Measurements from ENCODE around the gene TRIM14. TPM values are rescaled to one million over a fixed set of nuclear protein-coding genes. Genes with fewer than 3 reads are reported as not detected.

The TRIM14 gene
- total RNA-seq, 2 experiments from 2014 or later = 49.1 to 52.7 TPM

DNA sequence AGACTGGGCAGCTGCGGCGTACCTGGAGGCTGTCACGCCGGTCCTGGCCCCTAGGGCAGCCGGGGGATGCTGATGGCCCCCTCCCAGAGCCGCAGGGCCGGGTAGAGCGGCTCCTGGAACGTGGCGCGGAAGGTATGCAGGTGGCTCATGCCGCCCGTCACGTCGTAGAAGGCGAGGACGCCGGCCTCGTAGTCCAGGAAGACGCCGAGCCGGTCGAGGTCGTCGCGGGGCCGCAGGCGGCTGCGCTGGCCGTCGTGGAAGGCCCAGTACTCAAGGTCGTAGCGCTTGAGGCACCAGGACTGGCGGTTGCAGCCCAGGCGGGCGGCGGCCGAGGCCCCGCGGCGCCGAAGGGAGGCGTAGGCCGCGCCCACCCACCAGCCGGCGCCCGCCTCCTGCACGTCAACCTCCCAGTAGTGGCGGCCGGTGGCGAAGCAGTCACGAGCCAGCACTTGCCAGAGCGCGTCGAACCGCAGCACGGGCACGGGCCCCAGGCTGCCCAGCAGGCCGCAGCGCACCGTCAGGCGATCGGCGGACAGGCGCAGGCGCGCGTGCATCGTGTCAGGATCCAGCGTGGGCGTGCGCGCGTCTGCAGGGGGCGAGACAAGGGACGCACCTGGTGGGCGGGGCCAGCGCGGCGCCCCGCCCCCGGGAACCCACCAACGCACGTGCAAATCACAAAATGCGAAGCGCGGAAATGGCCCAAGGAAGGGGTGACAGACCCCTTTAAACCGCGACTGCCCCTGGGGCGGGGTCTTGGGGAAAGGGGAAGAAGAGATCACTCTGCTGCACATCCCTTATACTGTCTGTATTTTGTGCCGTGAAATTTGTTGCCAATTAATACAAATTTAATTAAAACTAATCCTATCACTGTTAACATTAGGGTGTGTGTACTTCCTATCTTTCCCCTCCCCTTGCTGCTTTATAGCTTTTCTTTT lies 31.3 kb downstream of the TRIM14 start:
- DNase-seq = peak; percentile 44
- H3K36me3 Mint-ChIP-seq = peaks cover 39% of the 10 kb centered on the region
- no peaks in the 10 kb centered on the region for H3K9me3 Mint-ChIP-seq
- CTCF ChIA-PET = interaction anchor here (1.0 kb wide), 2 partner anchors 14 to 168 kb away, joined by 3 read pairs; partner anchors contain the start of gene TBC1D2
- POLR2A ChIA-PET = interaction anchor here (1.5 kb wide), 1 partner anchor 168 kb away, joined by 4 read pairs; the partner anchor contains the start of gene TBC1D2
- no peak overlapping the region for H3K27ac Mint-ChIP-seq
- no peaks in the 10 kb centered on the region for H3K27me3 Mint-ChIP-seq
- peaks cover 17% of the 10 kb centered on the region for H3K4me1 Mint-ChIP-seq (ENCODE audit: low read depth)
- peak overlapping the region; percentile 61 for H3K4me3 Mint-ChIP-seq
- intact Hi-C loops (cut with micrococcal nuclease) = no loop called here

DNA sequence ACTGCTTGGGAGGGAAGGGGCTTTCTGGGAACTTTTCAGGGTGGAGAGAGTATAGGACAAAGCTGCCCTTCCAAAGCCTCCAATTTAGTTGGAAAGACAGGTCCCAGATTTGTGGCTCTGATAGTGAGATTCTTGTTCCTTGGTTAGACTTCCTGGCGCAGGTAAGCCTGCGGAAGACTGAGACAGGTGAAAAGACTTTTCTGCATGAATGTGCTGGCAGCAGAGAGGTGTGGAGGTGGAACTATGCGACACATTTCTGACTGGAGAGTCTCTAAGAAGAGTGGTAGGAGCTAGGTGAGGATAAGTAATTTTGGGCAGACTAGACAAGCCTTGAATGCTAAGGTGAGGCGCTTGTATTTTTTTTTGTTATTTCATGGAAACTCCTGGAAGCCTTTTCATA lies 32.6 kb downstream of the TRIM14 start:
- POLR2A ChIA-PET = no interaction called here
- peaks cover 30% of the 10 kb centered on the region for H3K4me1 Mint-ChIP-seq (ENCODE audit: low read depth)
- intact Hi-C loops (cut with micrococcal nuclease) = no loop called here

DNA sequence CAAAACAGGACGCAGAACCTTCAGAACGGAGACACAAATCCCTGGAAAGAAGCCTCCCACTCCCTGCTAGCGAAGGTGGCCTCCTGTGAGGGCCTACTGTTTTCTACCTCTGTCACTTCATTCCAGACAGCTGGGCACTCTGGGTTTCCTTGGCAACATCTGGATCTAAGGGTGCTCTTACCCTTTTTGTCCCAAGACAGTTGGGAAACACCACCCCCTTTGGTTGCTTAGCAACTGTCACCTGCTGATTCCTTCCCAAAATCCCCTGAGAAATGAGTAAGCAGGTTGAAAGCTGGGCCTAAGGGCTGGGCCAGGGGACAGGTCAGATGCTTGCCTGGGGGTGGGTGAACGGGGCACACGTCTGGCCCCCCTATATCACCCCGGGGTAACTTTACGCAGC lies 33.1 kb downstream of the TRIM14 start:
- DNase-seq = no peak

More for the DNA sequence above, 32.6 kb downstream of the TRIM14 start:
- Mint-ChIP-seq H3K9me3 (no peaks in the 10 kb centered on the region), H3K4me3 (peak overlapping the region; percentile 61), H3K27me3 (no peaks in the 10 kb centered on the region), H3K27ac (peak overlapping the region; percentile 68), H3K36me3 (peaks cover 45% of the 10 kb centered on the region)
- CTCF ChIA-PET = interaction anchor here (1.0 kb wide), 1 partner anchor 16 kb away, joined by 3 read pairs; no protein-coding TSS in a partner anchor
- DNase-seq = no peak

DNA sequence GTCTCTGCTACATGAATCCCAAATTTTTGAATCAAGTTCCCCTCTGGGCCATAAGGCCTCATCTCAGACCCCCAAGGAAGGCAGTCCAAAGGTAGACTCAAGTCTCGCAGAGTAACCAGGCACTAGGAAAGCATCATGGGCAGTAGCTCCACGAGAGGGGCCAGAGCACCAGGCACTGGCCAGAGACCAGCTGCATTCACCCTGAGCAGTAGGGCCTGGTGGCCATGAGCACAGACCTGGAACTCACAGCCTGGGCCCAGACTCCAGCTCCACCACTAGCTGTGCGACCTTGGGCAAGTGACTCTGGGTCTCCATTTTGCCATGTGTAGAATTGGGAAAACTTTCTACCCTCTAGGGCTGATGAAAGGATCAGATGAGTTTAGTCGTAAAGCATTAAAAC lies 34.0 kb downstream of the TRIM14 start:
- no peak for DNase-seq
- Mint-ChIP-seq H3K36me3 (peaks cover 47% of the 10 kb centered on the region), H3K4me3 (no peak overlapping the region), H3K9me3 (no peaks in the 10 kb centered on the region), H3K4me1 (ENCODE audit: low read depth) (peaks cover 36% of the 10 kb centered on the region), H3K27ac (peak overlapping the region; percentile 64), H3K27me3 (no peaks in the 10 kb centered on the region)
- ChIA-PET POLR2A (interaction anchor here (1.4 kb wide), 1 partner anchor 171 kb away, joined by 3 read pairs; the partner anchor contains the start of gene TBC1D2), CTCF (interaction anchor here (0.6 kb wide), 1 partner anchor 78 kb away, joined by 3 read pairs; no protein-coding TSS in a partner anchor)
- intact Hi-C loops (cut with micrococcal nuclease) = no loop called here

More for the DNA sequence above, 33.1 kb downstream of the TRIM14 start:
- H3K4me1 Mint-ChIP-seq (ENCODE audit: low read depth) = peaks cover 35% of the 10 kb centered on the region
- peak overlapping the region; percentile 68 for H3K27ac Mint-ChIP-seq
- intact Hi-C loops (cut with micrococcal nuclease) = no loop called here
- CTCF ChIA-PET = no interaction called here
- H3K27me3 Mint-ChIP-seq = no peaks in the 10 kb centered on the region
- no peaks in the 10 kb centered on the region for H3K9me3 Mint-ChIP-seq
- H3K36me3 Mint-ChIP-seq = peaks cover 50% of the 10 kb centered on the region
- POLR2A ChIA-PET = interaction anchor here (1.4 kb wide), 1 partner anchor 170 kb away, joined by 3 read pairs; the partner anchor contains the start of gene TBC1D2
- peak overlapping the region; percentile 34 for H3K4me3 Mint-ChIP-seq

DNA sequence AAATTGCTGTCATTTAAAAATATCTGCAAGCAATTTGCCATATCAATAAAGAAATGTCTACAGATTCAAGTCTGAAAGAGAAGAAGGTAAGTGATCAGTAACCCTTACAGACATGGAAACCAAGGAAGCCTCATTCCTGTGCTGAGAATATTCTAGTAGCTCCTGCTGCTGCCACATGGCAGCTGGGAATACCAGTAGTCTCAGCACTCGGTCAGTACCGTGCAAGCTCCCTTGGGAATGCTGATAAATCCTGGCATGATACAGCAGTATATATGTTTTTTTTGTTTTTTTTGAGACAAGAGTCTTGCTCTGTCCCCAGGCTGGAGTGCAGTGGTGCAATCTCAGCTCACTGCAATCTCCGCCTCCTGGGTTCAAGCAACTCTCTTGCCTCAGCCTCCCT lies 34.6 kb downstream of the TRIM14 start:
- no peaks in the 10 kb centered on the region for H3K9me3 Mint-ChIP-seq
- POLR2A ChIA-PET = interaction anchor here (0.8 to 1.4 kb wide), 2 partner anchors 28 to 171 kb away, joined by 3 read pairs; partner anchors contain the start of gene TBC1D2
- peaks cover 50% of the 10 kb centered on the region for H3K36me3 Mint-ChIP-seq
- DNase-seq = no peak
- CTCF ChIA-PET = interaction anchor here (0.6 kb wide), 2 partner anchors 15 to 77 kb away, joined by 3 read pairs; no protein-coding TSS in a partner anchor
- peaks cover 36% of the 10 kb centered on the region for H3K4me1 Mint-ChIP-seq (ENCODE audit: low read depth)
- H3K27ac Mint-ChIP-seq = no peak overlapping the region
- intact Hi-C loops (cut with micrococcal nuclease) = no loop called here
- H3K4me3 Mint-ChIP-seq = no peak overlapping the region
- H3K27me3 Mint-ChIP-seq = no peaks in the 10 kb centered on the region

DNA sequence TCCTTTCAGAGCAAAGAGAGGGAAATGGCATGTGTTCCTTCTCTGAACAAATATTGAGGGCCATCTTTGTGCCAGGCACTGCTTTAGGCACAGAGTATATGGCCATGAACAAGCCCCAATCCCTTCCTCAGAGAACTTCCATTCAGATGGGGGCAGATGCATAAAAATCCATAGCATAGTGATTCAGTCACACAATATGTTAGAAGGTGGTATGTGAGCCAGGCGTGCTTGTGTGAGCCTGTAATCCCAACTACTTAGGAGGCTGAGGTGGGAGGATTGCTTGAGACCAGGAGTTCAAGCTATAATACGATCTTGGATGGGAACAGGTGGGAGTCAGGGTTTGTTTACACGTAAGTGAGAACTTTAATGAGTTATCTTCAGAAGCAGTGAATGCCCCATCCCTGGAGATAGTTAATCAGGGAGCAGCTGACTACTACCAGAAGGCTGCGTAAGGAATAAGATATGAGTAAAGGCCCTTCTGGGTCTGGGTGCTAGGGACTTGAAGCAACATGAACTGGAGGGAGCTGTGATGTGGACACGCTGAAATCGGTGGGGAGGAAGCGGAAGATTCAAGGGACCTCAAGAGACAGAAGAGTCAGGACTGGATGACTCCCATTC lies 35.3 kb downstream of the TRIM14 start:
- H3K27me3 Mint-ChIP-seq = no peaks in the 10 kb centered on the region
- no peaks in the 10 kb centered on the region for H3K9me3 Mint-ChIP-seq
- no peak for DNase-seq
- peaks cover 36% of the 10 kb centered on the region for H3K4me1 Mint-ChIP-seq (ENCODE audit: low read depth)
- peak overlapping the region; percentile 91 for H3K27ac Mint-ChIP-seq
- intact Hi-C loops (cut with micrococcal nuclease) = no loop called here
- ChIA-PET CTCF (interaction anchor here (0.6 kb wide), 1 partner anchor 15 kb away, joined by 3 read pairs; no protein-coding TSS in a partner anchor), POLR2A (interaction anchor here (0.8 kb wide), 1 partner anchor 28 kb away, joined by 3 read pairs; no protein-coding TSS in a partner anchor)
- peaks cover 54% of the 10 kb centered on the region for H3K36me3 Mint-ChIP-seq
- H3K4me3 Mint-ChIP-seq = no peak overlapping the region

DNA sequence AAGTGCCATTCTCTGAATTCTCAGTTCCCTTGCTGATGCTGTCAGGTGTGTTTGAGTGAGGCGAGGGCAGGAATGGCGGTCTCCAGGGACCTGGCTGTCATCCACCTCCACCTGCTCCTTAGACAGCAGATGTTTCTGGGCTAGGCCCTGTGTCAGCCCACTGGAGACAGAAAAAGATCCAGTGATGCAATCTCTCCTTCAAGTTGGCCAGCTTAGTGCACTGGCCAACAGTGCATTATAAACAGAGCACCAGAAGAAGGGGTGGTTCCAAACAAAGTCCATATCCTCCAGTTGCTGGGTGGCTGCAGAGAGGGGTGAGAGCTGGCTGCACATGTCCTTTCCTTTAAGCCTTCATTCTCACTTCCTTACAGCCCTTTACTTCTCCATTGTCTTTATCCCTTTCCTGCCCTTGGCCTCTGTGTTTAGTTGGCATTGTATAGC lies 35.9 kb downstream of the TRIM14 start:
- intact Hi-C loops (cut with micrococcal nuclease) = no loop called here
- ChIA-PET POLR2A (no interaction called here), CTCF (no interaction called here)
- H3K4me1 Mint-ChIP-seq (ENCODE audit: low read depth) = peaks cover 37% of the 10 kb centered on the region
- H3K27me3 Mint-ChIP-seq = no peaks in the 10 kb centered on the region
- H3K36me3 Mint-ChIP-seq = peaks cover 54% of the 10 kb centered on the region
- no peak overlapping the region for H3K4me3 Mint-ChIP-seq
- H3K9me3 Mint-ChIP-seq = no peaks in the 10 kb centered on the region
- DNase-seq = no peak
- H3K27ac Mint-ChIP-seq = peak overlapping the region; percentile 91

DNA sequence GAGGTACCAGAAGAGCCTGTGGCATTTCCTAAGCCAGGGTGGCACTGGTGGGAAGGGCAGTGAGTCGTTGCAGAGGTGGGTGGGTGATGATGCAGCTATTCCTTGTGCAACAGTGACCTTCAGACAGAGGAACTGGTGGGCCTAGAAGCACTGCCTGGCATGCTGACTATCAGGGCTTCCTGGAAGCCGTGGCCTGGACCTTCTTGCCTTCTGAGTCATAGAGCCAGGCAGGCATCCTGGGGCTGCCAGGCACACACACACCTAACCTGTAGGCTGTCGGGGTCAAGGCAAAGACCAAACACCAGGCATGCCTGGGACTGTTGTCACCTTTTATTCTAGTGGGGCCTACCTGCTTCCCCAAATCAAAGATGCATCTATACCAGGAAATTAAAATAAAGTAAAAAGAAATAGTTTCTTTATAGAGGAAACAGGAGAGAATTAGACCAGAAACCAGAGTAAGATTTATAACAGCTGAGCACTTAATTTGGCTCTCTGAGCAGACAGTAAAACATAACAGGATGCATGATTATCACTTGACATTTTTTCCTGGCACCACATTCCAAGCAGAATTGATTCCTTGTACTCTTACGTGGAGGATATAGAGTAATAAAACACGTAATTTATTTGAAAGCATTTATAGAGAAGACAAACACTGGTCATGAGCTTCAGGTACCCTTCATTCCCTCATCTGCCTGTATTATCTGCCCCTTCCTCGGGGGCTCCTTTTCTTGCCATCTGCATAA lies 37.4 kb downstream of the TRIM14 start:
- intact Hi-C loops (cut with micrococcal nuclease) = loop anchor here (1.0 kb wide), 1 partner anchor 21 kb away; no protein-coding TSS in a partner anchor
- H3K9me3 Mint-ChIP-seq = no peaks in the 10 kb centered on the region
- H3K4me1 Mint-ChIP-seq (ENCODE audit: low read depth) = peaks cover 46% of the 10 kb centered on the region
- peak; percentile 81 for DNase-seq
- H3K4me3 Mint-ChIP-seq = no peak overlapping the region
- H3K27ac Mint-ChIP-seq = peak overlapping the region; percentile 91
- ChIA-PET CTCF (interaction anchor here (1.3 kb wide), 1 partner anchor 182 kb away, joined by 3 read pairs; no protein-coding TSS in a partner anchor), POLR2A (interaction anchor here (2.1 kb wide), 1 partner anchor 16 kb away, joined by 7 read pairs; no protein-coding TSS in a partner anchor)
- H3K27me3 Mint-ChIP-seq = no peaks in the 10 kb centered on the region
- H3K36me3 Mint-ChIP-seq = peaks cover 59% of the 10 kb centered on the region

DNA sequence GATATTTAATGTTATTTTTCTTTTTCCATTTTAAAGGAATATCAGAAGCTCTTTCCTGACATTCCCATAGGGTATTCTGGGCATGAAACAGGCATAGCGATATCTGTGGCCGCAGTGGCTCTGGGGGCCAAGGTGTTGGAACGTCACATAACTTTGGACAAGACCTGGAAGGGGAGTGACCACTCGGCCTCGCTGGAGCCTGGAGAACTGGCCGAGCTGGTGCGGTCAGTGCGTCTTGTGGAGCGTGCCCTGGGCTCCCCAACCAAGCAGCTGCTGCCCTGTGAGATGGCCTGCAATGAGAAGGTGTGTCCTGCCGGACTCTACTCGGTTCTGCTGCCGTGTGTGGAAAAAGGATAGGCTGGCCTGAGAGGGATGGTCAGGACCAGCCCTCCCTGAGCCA lies 38.2 kb downstream of the TRIM14 start:
- no peaks in the 10 kb centered on the region for H3K9me3 Mint-ChIP-seq
- intact Hi-C loops (cut with micrococcal nuclease) = loop anchor here (1.0 kb wide), 1 partner anchor 22 kb away; no protein-coding TSS in a partner anchor

DNA sequence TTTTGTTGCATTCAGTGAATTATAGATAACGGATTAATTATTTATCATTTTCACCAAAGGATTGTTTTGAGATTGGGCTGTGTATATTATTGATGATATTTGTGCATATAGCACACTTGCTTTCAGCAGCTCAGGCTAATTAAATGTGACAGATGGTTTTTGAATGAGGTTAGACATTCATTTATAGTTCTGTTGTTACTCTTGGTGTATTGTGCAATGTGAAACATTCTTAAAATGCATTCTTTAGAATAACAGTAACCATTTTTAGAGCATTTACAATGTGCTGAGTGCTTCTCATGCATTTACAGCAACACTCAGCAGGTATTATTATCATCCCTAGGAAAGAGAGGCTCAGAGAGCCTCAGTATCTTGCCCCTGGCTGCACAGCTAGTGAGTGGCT lies 38.7 kb downstream of the TRIM14 start:
- peaks cover 51% of the 10 kb centered on the region for H3K36me3 Mint-ChIP-seq
- no peaks in the 10 kb centered on the region for H3K27me3 Mint-ChIP-seq
- ChIA-PET POLR2A (interaction anchor here (2.1 kb wide), 1 partner anchor 17 kb away, joined by 7 read pairs; no protein-coding TSS in a partner anchor), CTCF (interaction anchor here (2.4 kb wide), 1 partner anchor 17 kb away, joined by 7 read pairs; no protein-coding TSS in a partner anchor)
- H3K4me3 Mint-ChIP-seq = no peak overlapping the region
- intact Hi-C loops (cut with micrococcal nuclease) = no loop called here
- no peak for DNase-seq
- peak overlapping the region; percentile 91 for H3K27ac Mint-ChIP-seq
- no peaks in the 10 kb centered on the region for H3K9me3 Mint-ChIP-seq
- peaks cover 50% of the 10 kb centered on the region for H3K4me1 Mint-ChIP-seq (ENCODE audit: low read depth)

More for the DNA sequence above, 38.2 kb downstream of the TRIM14 start:
- no peak overlapping the region for H3K4me3 Mint-ChIP-seq
- H3K36me3 Mint-ChIP-seq = peaks cover 53% of the 10 kb centered on the region
- peaks cover 47% of the 10 kb centered on the region for H3K4me1 Mint-ChIP-seq (ENCODE audit: low read depth)
- DNase-seq = no peak
- ChIA-PET CTCF (interaction anchor here (1.3 to 2.4 kb wide), 2 partner anchors 17 to 183 kb away, joined by 3 to 7 read pairs; no protein-coding TSS in a partner anchor), POLR2A (interaction anchor here (2.1 kb wide), 1 partner anchor 16 kb away, joined by 7 read pairs; no protein-coding TSS in a partner anchor)
- H3K27me3 Mint-ChIP-seq = no peaks in the 10 kb centered on the region
- H3K27ac Mint-ChIP-seq = peak overlapping the region; percentile 91

DNA sequence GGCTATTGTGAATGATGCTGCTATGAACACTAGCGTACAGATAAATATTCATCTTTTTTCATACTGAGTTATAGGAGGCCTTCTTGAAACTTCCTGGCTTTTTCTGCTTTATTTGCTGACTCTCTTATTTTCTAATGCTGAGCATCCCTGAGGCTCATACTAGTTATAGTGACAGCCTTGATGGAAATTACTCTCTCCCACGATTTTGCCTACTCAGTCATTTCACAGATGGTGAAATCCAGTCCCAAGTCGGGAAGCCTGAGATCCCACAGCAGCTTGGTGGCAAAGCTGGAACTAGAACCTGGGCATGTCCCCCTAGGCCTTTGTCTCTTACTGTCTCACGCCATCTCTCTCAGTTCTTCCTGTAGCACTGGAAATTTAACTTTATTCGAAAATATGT lies 40.1 kb downstream of the TRIM14 start:
- H3K36me3 Mint-ChIP-seq = peaks cover 46% of the 10 kb centered on the region
- POLR2A ChIA-PET = no interaction called here
- H3K27me3 Mint-ChIP-seq = no peaks in the 10 kb centered on the region
- H3K4me3 Mint-ChIP-seq = no peak overlapping the region
- H3K4me1 Mint-ChIP-seq (ENCODE audit: low read depth) = peaks cover 64% of the 10 kb centered on the region
- H3K27ac Mint-ChIP-seq = peak overlapping the region; percentile 76
- no peaks in the 10 kb centered on the region for H3K9me3 Mint-ChIP-seq
- CTCF ChIA-PET = interaction anchor here (1.0 to 2.4 kb wide), 3 partner anchors 8 to 23 kb away, joined by 3 to 7 read pairs (median 3); no protein-coding TSS in a partner anchor
- intact Hi-C loops (cut with micrococcal nuclease) = loop anchor here (10.0 kb wide), 1 partner anchor 716 kb away; the partner anchor contains the start of gene ANKS6
- no peak for DNase-seq
